A673 (cell line): ENCODE measurements around the gene ZNG1A.
"Not testable (repeated sequence)": the region's sequence is repeated elsewhere in the genome, so short reads cannot be mapped to it uniquely, and the experiment has no call there.

ENCODE experiments used
- CTCF ChIP-seq: fragments of 300-800, 200-600 bp; sonication (generic); conservative IDR thresholded peaks from 2 replicates; pipeline ENCODE4 v1.5.1; 2017; ENCODE audit warnings: low read depth, mild to moderate bottlenecking, antibody characterized with exemption, low read length, moderate library complexity, mixed read lengths
- EZH2 ChIP-seq: fragments of 200-600 bp; sonication (generic); IDR thresholded peaks from 2 replicates; pipeline ENCODE4 v1.6.1; 2017; ENCODE audit warnings: borderline replicate concordance, low read depth, mild to moderate bottlenecking, mixed read lengths, antibody characterized with exemption, low read length; ENCODE audit not compliant: poor library complexity, severe bottlenecking

GRCh38 chr9:94323-94722 lies 84.5 kb downstream of the ZNG1A start:
- not testable (repeated sequence) for TF ChIP-seq EZH2, CTCF
